ENCODE measurements around the gene ANKRD33. TPM values are rescaled to one million over a fixed set of nuclear protein-coding genes. Genes with fewer than 3 reads are reported as not detected.

ANKRD33 gene
- total RNA-seq, 1 donor from 2014 or later, result not detected

GRCh38 chr12:51911307-51911706, 23.4 kb downstream of the ANKRD33 start:
- intact Hi-C loops (cut with DNase I), result no loop called here

GRCh38 chr12:51911788-51912711, 24.1 kb downstream of the ANKRD33 start:
- DNase-seq (ENCODE audit: missing footprints) (peak; percentile 85), ATAC-seq (no peak)
- intact Hi-C loops (cut with DNase I), result no loop called here

More at GRCh38 chr12:51911307-51911706, 23.4 kb downstream of the ANKRD33 start:
- peak; percentile 32 for DNase-seq (ENCODE audit: missing footprints)
- no peak for ATAC-seq

GRCh38 chr12:51913071-51914033, 25.4 kb downstream of the ANKRD33 start:
- DNase-seq (ENCODE audit: missing footprints), result peak; percentile 53
- no peak for ATAC-seq
- intact Hi-C loops (cut with DNase I), result no loop called here

DNA sequence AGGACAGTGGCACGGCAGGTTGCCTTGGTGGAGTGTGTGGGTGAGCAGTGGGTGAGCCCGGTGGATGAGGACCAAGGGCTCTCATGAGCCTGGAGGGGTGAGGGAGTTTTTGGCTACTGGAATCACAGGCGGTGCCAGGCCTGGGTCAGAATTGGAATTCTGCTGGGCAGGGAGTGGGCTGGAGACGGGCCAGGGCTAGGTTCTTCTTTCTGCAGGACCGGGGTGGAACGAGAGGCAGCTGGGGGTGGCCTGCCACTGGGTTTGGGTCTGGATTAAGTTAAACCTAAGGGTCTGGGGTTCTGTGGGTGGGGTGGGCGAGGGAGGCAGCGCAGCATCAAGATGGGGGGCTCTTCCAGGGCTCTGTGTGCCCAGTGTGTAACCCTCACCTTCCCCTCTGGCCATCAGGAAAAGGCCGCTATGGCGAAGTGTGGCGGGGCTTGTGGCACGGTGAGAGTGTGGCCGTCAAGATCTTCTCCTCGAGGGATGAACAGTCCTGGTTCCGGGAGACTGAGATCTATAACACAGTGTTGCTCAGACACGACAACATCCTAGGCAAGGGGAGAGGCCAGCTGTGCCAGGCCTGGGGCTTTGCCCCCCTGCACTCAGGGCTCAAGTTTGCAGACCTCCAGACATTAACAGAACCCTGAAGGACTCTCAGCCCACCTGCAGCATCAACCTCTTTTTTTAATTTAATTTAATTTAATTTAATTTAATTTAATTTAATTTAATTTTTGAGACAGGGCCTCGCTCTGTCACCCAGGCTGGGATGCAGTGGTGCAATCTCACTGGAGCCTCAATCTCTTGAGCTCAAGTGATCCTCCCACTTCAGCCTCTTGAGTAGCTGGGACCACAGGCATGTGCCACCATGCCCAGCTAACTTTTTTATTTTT, 26.4 kb downstream of the ANKRD33 start:
- peak; percentile 77 for DNase-seq (ENCODE audit: missing footprints)

DNA sequence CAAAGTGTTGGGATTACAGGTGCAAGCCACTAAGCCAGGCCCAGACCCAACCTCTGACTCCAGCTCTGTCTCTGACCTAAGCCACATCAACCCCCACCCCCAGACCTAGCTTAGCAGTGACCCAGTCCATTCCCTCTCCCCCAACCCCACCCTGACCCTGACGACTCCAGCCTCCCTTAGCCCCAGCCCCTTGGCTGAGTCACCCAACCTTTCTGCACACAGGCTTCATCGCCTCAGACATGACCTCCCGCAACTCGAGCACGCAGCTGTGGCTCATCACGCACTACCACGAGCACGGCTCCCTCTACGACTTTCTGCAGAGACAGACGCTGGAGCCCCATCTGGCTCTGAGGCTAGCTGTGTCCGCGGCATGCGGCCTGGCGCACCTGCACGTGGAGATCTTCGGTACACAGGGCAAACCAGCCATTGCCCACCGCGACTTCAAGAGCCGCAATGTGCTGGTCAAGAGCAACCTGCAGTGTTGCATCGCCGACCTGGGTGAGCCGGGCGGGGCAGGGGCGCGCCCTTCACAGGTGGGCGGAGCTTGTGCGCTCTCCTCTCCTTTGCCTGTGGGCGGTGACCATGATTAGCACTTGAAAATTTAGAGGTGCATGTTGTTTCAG, 27.2 kb downstream of the ANKRD33 start:
- ATAC-seq, result no peak
- DNase-seq (ENCODE audit: missing footprints), result peak; percentile 63
- intact Hi-C loops (cut with DNase I), result no loop called here

More for the DNA sequence above, 26.4 kb downstream of the ANKRD33 start:
- intact Hi-C loops (cut with DNase I), result no loop called here
- peak; percentile 14 for ATAC-seq

GRCh38 chr12:51915951-51916350, 28.0 kb downstream of the ANKRD33 start:
- peak; percentile 43 for DNase-seq (ENCODE audit: missing footprints)
- no peak for ATAC-seq
- intact Hi-C loops (cut with DNase I), result no loop called here

GRCh38 chr12:51917041-51917590, 29.2 kb downstream of the ANKRD33 start:
- intact Hi-C loops (cut with DNase I), result no loop called here
- DNase-seq (ENCODE audit: missing footprints) (peak; percentile 56), ATAC-seq (no peak)

GRCh38 chr12:51917746-51918453, 30.0 kb downstream of the ANKRD33 start:
- intact Hi-C loops (cut with DNase I), result no loop called here
- no peak for ATAC-seq
- peak; percentile 26 for DNase-seq (ENCODE audit: missing footprints)

DNA sequence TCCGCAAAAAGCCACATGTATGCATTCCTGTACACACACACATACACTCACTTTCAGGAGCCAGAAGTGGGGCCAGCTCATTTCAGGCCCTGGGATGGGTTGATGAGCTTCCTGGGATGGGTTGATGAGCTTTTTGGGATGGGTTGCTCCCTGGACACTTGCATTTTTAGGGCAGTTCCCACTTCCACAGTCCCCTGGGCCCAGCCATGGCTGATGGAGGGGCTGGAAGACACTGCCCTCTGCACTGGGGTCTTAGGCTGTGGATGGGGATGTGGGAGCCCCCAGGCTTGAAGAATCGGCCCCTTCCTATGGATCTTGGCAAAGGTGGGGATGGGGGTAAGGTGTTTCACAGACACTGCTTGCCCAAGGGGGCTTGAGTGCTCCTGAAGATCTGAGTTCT, 32.1 kb downstream of the ANKRD33 start:
- DNase-seq (ENCODE audit: missing footprints) (peak; percentile 23), ATAC-seq (no peak)
- intact Hi-C loops (cut with DNase I), result no loop called here

GRCh38 chr12:51921017-51921725, 33.3 kb downstream of the ANKRD33 start:
- DNase-seq (ENCODE audit: missing footprints) (no peak), ATAC-seq (no peak)
- intact Hi-C loops (cut with DNase I), result no loop called here

GRCh38 chr12:51922146-51922545, 34.2 kb downstream of the ANKRD33 start:
- intact Hi-C loops (cut with DNase I), result no loop called here
- ATAC-seq (no peak), DNase-seq (ENCODE audit: missing footprints) (no peak)

DNA sequence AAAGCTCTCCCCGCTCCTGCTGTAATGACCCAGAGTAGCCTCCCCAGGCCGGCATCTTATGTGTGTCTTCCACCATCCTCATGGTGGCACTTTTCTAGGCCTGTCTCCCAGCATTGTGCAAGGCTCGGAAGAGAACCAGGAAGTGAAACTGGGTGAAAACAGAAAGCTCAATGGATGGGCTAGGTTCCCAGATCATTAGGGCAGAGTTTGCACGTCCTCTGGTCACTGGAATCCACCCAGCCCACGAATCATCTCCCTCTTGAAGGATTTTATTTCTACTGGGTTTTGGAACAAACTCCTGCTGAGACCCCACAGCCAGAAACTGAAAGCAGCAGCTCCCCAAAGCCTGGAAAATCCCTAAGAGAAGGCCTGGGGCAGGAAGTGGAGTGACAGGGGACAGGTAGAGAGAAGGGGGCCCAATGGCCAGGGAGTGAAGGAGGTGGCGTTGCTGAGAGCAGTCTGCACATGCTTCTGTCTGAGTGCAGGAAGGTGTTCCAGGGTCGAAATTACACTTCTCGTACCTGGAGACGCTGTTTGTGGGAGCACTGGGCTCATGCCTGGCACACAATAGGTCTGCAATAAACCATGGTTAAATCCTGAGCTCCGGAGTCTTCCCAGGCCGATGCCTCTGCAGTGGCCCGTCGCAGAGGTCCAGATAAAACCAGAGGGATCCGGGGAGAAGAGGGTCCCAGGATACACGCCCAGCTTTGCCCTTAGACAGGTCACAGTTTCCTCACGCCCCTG, 35.0 kb downstream of the ANKRD33 start:
- ATAC-seq, result peak; percentile 62
- intact Hi-C loops (cut with DNase I), result loop anchor here (1.0 kb wide), 1 partner anchor 28 kb away; no protein-coding TSS in a partner anchor
- no peak for DNase-seq (ENCODE audit: missing footprints)

DNA sequence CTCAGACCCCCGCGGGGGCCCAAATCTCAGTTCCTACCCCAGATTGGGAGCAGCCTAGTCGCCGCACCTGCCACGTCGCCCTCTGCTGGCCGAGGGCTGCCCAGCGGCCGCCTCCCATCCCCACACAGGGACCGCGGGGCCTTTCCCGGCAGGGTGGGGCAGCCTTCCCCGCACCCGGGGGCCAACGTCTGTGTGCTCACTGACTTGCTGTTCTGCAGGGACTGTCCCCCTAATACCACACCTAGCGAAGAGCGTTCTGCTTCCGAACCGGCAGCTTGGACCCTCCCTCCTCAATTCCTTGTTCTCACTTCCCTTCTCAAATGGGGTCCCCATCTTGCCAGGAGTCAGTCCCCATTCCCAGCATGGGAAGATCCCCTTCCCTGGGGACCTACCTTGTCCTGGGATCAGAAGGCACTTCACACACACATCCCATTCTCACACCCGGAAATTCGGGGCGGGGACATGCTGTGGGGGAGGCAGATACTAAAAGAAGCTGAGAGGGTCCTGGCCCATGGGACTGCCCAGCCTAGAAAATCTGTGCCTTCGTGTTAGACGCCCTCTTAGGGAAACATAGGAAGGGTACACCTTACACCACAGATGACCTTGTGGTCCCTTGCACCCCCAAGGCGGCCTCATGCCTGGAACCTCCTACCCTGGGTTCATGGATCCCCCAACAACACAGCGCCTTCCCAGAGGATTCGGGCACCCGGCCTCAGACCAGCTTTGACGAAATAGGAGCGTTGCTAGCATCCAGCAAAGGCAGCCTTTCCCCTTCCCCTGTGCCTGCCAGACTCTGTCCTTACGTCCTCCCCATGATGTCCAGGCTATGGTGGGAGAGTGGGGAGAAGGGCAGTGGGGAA, 35.8 kb downstream of the ANKRD33 start:
- intact Hi-C loops (cut with DNase I), result loop anchor here (1.0 kb wide), 1 partner anchor 28 kb away; no protein-coding TSS in a partner anchor
- DNase-seq (ENCODE audit: missing footprints), result peak; percentile 91
- peak; percentile 81 for ATAC-seq

DNA sequence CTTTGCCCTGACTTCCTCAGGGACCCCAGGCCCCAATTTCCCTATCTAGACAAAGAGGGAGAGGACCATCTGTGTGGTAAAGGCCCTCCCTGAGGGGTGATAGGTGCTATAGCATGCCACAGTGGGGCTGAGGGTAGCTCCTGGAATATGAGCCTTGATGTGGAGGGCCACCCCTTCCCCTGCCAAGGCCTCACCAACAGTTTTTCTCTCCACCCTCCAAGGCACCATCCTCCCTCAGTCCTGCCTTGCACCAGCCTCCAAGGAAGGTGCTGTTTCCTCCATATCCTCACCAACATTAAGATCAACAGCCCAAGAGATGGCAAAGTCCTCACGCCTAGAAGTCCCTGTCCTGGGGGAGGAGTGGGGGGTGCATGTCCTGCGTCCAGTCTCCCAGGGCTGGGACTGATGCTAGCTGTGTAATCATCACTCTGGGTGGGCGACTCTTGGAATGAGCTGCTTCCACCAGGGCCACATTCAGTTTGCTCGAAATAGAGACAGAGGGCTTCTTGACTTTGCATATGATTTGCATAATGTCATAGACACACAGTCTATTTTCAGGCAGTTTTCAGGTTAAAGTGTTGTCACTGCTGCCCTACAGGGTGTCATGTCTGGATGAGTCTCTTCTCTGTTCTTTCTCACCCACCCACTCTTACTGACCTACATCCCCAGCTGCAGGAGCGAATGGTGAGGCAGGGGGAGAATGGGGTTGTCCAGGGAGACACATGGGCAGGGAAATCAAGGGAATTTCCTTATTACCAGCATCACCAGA, 36.8 kb downstream of the ANKRD33 start:
- DNase-seq (ENCODE audit: missing footprints) (no peak), ATAC-seq (no peak)
- intact Hi-C loops (cut with DNase I), result no loop called here

Data from Right ventricle myocardium inferior (tissue), 1 donor.